ENCODE results near the gene SLC12A7.

Gene SLC12A7

GRCh38 chr5:1031306-1031959, 80.4 kb downstream of the SLC12A7 start:
- no peak for DNase-seq (ENCODE audit: low read depth, low spot score)
- no peak overlapping the region for H3K4me3 ChIP-seq (ENCODE audit: low read depth, low read length)
- no peak for TF ChIP-seq CTCF (IDR thresholded peaks at IDR 0.05; ENCODE audit: insufficient read depth, low read length, missing control alignments)
- CTCF ChIA-PET, result no interaction called here
- POLR2A ChIA-PET, result no interaction called here

- ChIA-PET POLR2A (no interaction called here), CTCF (no interaction called here)
- H3K4me3 ChIP-seq (ENCODE audit: low read depth, low read length), result no peak overlapping the region
- no peak for DNase-seq (ENCODE audit: low read depth, low spot score)
- no peak for TF ChIP-seq CTCF (IDR thresholded peaks at IDR 0.05; ENCODE audit: insufficient read depth, low read length, missing control alignments)
Measured at GRCh38 chr5:1030801-1031271, 81.0 kb downstream of the SLC12A7 start.

GRCh38 chr5:1029945-1030625, 81.8 kb downstream of the SLC12A7 start:
- CTCF ChIA-PET, result no interaction called here
- H3K4me3 ChIP-seq (ENCODE audit: low read depth, low read length), result no peak overlapping the region
- TF ChIP-seq CTCF (IDR thresholded peaks at IDR 0.05; ENCODE audit: insufficient read depth, low read length, missing control alignments), result no peak
- POLR2A ChIA-PET, result no interaction called here
- no peak for DNase-seq (ENCODE audit: low read depth, low spot score)

- no peak for TF ChIP-seq CTCF (IDR thresholded peaks at IDR 0.05; ENCODE audit: insufficient read depth, low read length, missing control alignments)
- ChIA-PET POLR2A (no interaction called here), CTCF (no interaction called here)
- no peak for DNase-seq (ENCODE audit: low read depth, low spot score)
- no peak overlapping the region for H3K4me3 ChIP-seq (ENCODE audit: low read depth, low read length)
Measured at GRCh38 chr5:1029282-1029944, 82.5 kb downstream of the SLC12A7 start.

GRCh38 chr5:1028481-1029281, 83.2 kb downstream of the SLC12A7 start:
- ChIA-PET CTCF (no interaction called here), POLR2A (no interaction called here)
- no peak for DNase-seq (ENCODE audit: low read depth, low spot score)
- H3K4me3 ChIP-seq (ENCODE audit: low read depth, low read length), result no peak overlapping the region
- TF ChIP-seq CTCF (IDR thresholded peaks at IDR 0.05; ENCODE audit: insufficient read depth, low read length, missing control alignments), result no peak
